SK-N-SH (cell line): ENCODE measurements around the gene NEURL1. TPM values are rescaled to one million over a fixed set of nuclear protein-coding genes. Genes with fewer than 3 reads are reported as not detected.

Experiments
- CTCF ChIA-PET: fragments of 300-600, 350-600 bp; formaldehyde crosslinking; extraction: SDS; loops from one replicate; lab custom pipeline; 2021; lab: Yijun Ruan, JAX
- POLR2A ChIA-PET: fragments of 350-600 bp; sonication (Branson Sonifier 250); formaldehyde crosslinking; extraction: SDS; loops from one replicate; lab custom pipeline; 2020; ENCODE audit warnings: antibody characterized with exemption, inconsistent platforms; lab: Yijun Ruan, JAX
- DNase-seq: peaks from one replicate; pipeline ENCODE4 v3.0.0; 2012
- H2AFZ ChIP-seq: fragments of 200-600 bp; sonication (generic); 2 replicates; pipeline ENCODE4 v1.8.1; 2016; ENCODE audit warnings: antibody characterized with exemption, mild to moderate bottlenecking, low read depth
- H3F3A ChIP-seq: fragments of 200-600 bp; sonication (generic); replicated peaks from 2 replicates; pipeline ENCODE3; 2016; ENCODE audit warnings: antibody characterized with exemption, mild to moderate bottlenecking; ENCODE audit not compliant: insufficient read depth
- H3K27ac ChIP-seq, 2 experiments: fragments of 200-500 bp in 1 of 2; fragments of 200-600 bp in 1 of 2; sonication (Bioruptor generic) in 1 of 2; sonication (generic), shearing (Covaris generic) in 1 of 2; 2 replicates each; pipeline versions ENCODE4 v1.5.1 to v1.6.1; 2014 to 2016; ENCODE audit warnings: low read depth in 2 of 2, inconsistent platforms in 1 of 2, low read length in 1 of 2, mild to moderate bottlenecking in 1 of 2, mixed read lengths in 1 of 2
- H3K27me3 ChIP-seq: fragments of 200-600 bp; sonication (generic), shearing (Covaris generic); 2 replicates; pipeline ENCODE4 v1.6.1; 2016; ENCODE audit warnings: mixed run types; ENCODE audit not compliant: insufficient read depth
- H3K36me3 ChIP-seq, 2 experiments: fragments of 200-500 bp in 1 of 2; fragments of 200-600 bp in 1 of 2; sonication (Bioruptor generic) in 1 of 2; sonication (generic) in 1 of 2; replicated peaks in 1 of 2; 2 replicates each; pipeline versions ENCODE3 to v1.5.1; 2014 to 2016; ENCODE audit warnings: low read length in 1 of 2, mild to moderate bottlenecking in 1 of 2; ENCODE audit not compliant: insufficient read depth in 2 of 2, control insufficient read depth in 1 of 2
- H3K4me1 ChIP-seq, 2 experiments: fragments of 200-500 bp in 1 of 2; fragments of 200-600 bp in 1 of 2; sonication (Bioruptor generic) in 1 of 2; sonication (generic), shearing (Covaris generic) in 1 of 2; 2 replicates each; pipeline versions ENCODE4 v1.5.1 to v1.6.1; 2014 to 2016; ENCODE audit warnings: low read depth in 1 of 2, low read length in 1 of 2, mixed run types in 1 of 2; ENCODE audit not compliant: insufficient read depth in 2 of 2, control insufficient read depth in 1 of 2
- H3K4me2 ChIP-seq: fragments of 200-600 bp; sonication (generic), shearing (Covaris generic); 2 replicates; pipeline ENCODE4 v1.6.1; 2017; ENCODE audit warnings: mixed run types
- H3K4me3 ChIP-seq, 2 experiments: fragments of 200-500 bp in 1 of 2; fragments of 200-600 bp in 1 of 2; sonication (Bioruptor generic) in 1 of 2; sonication (generic), shearing (Covaris generic) in 1 of 2; 2 replicates each; pipeline versions ENCODE4 v1.5.1 to v1.8.1; 2014 to 2016; ENCODE audit warnings: low read depth in 2 of 2, inconsistent platforms in 1 of 2, low read length in 1 of 2, mild to moderate bottlenecking in 1 of 2, mixed read lengths in 1 of 2, moderate library complexity in 1 of 2
- H3K79me2 ChIP-seq: fragments of 200-600 bp; sonication (generic); 2 replicates; pipeline ENCODE4 v1.8.1; 2017; ENCODE audit warnings: mild to moderate bottlenecking; ENCODE audit not compliant: insufficient read depth
- H3K9ac ChIP-seq: fragments of 200-600 bp; sonication (generic); 2 replicates; pipeline ENCODE4 v1.6.1; 2017; ENCODE audit warnings: mixed run types
- H3K9me2 ChIP-seq: fragments of 200-600 bp; sonication (generic); 2 replicates; pipeline ENCODE4 v1.6.1; 2017; ENCODE audit warnings: mixed run types
- H3K9me3 ChIP-seq: fragments of 200-600 bp; sonication (generic); 2 replicates; pipeline ENCODE4 v1.6.1; 2017; ENCODE audit warnings: mixed run types, mild to moderate bottlenecking, moderate library complexity
- H4K20me1 ChIP-seq: fragments of 200-600 bp; sonication (generic); 2 replicates; pipeline ENCODE4 v1.6.1; 2017; ENCODE audit warnings: mild to moderate bottlenecking, mixed run types; ENCODE audit not compliant: insufficient read depth
- CTCF ChIP-seq: fragments of 200-600 bp; sonication (generic); IDR thresholded peaks from 2 replicates; pipeline ENCODE4 v1.6.1; 2017; ENCODE audit warnings: antibody characterized with exemption, mild to moderate bottlenecking, moderate library complexity
- EP300 ChIP-seq, 2 experiments: IDR thresholded peaks; 2 replicates each; pipeline versions ENCODE4 v1.4.0 to v1.6.1; 2012; ENCODE audit warnings: borderline replicate concordance in 1 of 2, low read depth in 1 of 2, low read length in 1 of 2
- FOSL2 ChIP-seq: IDR thresholded peaks from 2 replicates; pipeline ENCODE4 v1.4.0; 2012; ENCODE audit warnings: low read depth, mild to moderate bottlenecking, moderate library complexity, borderline replicate concordance
- FOXJ3 ChIP-seq: sonication (generic); formaldehyde crosslinking; IDR thresholded peaks from 2 replicates; pipeline ENCODE4 v1.5.1; 2020; ENCODE audit warnings: mild to moderate bottlenecking, missing genetic modification reagents
- GATA2 ChIP-seq: sonication (generic); formaldehyde crosslinking; IDR thresholded peaks from 2 replicates; pipeline ENCODE4 v1.5.0; 2020; ENCODE audit warnings: mild to moderate bottlenecking, missing genetic modification reagents
- JUND ChIP-seq: IDR thresholded peaks from 2 replicates; pipeline ENCODE4 v1.4.0; 2012
- MXI1 ChIP-seq: IDR thresholded peaks from 2 replicates; pipeline ENCODE4 v1.6.1; 2012; ENCODE audit warnings: mild to moderate bottlenecking, low read depth, low read length, improper control_type of control experiment
- NFIC ChIP-seq: IDR thresholded peaks from 2 replicates; pipeline ENCODE4 v1.4.0; 2012; ENCODE audit warnings: borderline replicate concordance
- POLR2AphosphoS5 ChIP-seq: IDR thresholded peaks from 2 replicates; pipeline ENCODE4 v1.6.1; 2012; ENCODE audit warnings: low read depth, low read length
- RCOR1 ChIP-seq: fragments of 150-350 bp; IDR thresholded peaks from 2 replicates; pipeline ENCODE4 v1.6.1; 2017; ENCODE audit warnings: antibody characterized with exemption, low read length
- RFX5 ChIP-seq: IDR thresholded peaks from 2 replicates; pipeline ENCODE4 v1.6.1; 2012; ENCODE audit warnings: mild to moderate bottlenecking, improper control_type of control experiment, low read length
- RXRA ChIP-seq: IDR thresholded peaks from 2 replicates; pipeline ENCODE4 v1.4.0; 2012; ENCODE audit warnings: low read depth, mild to moderate bottlenecking, borderline replicate concordance
- SIN3A ChIP-seq: IDR thresholded peaks from 2 replicates; pipeline ENCODE4 v1.6.1; 2012; ENCODE audit warnings: low read depth, mild to moderate bottlenecking, low read length, moderate library complexity, borderline replicate concordance
- SMC3 ChIP-seq: IDR thresholded peaks from 2 replicates; pipeline ENCODE4 v1.6.1; 2012; ENCODE audit warnings: low read depth, low read length, improper control_type of control experiment
- TCF12 ChIP-seq: IDR thresholded peaks from 2 replicates; pipeline ENCODE4 v1.4.0; 2012
- TEAD4 ChIP-seq: IDR thresholded peaks from 2 replicates; pipeline ENCODE4 v1.4.0; 2012; ENCODE audit warnings: mild to moderate bottlenecking, borderline replicate concordance; ENCODE audit not compliant: insufficient read depth
- USF1 ChIP-seq: IDR thresholded peaks from 2 replicates; pipeline ENCODE4 v1.4.0; 2012; ENCODE audit warnings: low read depth, borderline replicate concordance
- ZBTB33 ChIP-seq: IDR thresholded peaks from 2 replicates; pipeline ENCODE4 v1.4.0; 2012; ENCODE audit warnings: low read depth, borderline replicate concordance
- WGBS: methylation state at CpG from one replicate; pipeline ENCODE4 v1.1.6; 2017; ENCODE audit warnings: low lambda C conversion rate; 5-methylcytosine and 5-hydroxymethylcytosine counted together
- polyA plus RNA-seq, 3 experiments: library from polyadenylated mRNA; depleted of rRNA; stranded (reverse); fragments of >200 nt; gene quantifications; 2 replicates each; pipeline ENCODE4 v1.2.3, GENCODE V29; 2012

Gene NEURL1
- polyA plus RNA-seq, 1 of the 3 experiments (the other 2 are of a cell fraction): 0.05 TPM

- no peak for TF ChIP-seq SMC3
- TF ChIP-seq GATA2 (CRISPR knock-in tag): no peak
These were observed 126.2 kb downstream of the NEURL1 start (continued) for GRCh38 chr10:103619424-103620351.

GRCh38 chr10:103620352-103620740, 126.8 kb downstream of the NEURL1 start:
- no peak overlapping the region for H3K4me2 ChIP-seq
- H3K9ac ChIP-seq: no peak overlapping the region
- no peak overlapping the region for H3K4me3 ChIP-seq
- CTCF ChIA-PET: interaction anchor here (0.6 to 4.4 kb wide), 9 partner anchors 10 to 92 kb away, joined by 3 to 26 read pairs (median 4); no protein-coding TSS in a partner anchor
- H3F3A ChIP-seq: no peaks in the 10 kb centered on the region
- H4K20me1 ChIP-seq: no peaks in the 10 kb centered on the region
- TF ChIP-seq POLR2AphosphoS5 (no peak), CTCF (no peak), SIN3A (no peak), USF1 (no peak), FOSL2 (no peak), FOXJ3 (CRISPR knock-in tag) (no peak), SMC3 (no peak), MXI1 (no peak), NFIC (no peak), RFX5 (no peak), GATA2 (CRISPR knock-in tag) (no peak), RCOR1 (no peak), RXRA (no peak), ZBTB33 (no peak), TCF12 (no peak), TEAD4 (no peak), JUND (no peak), EP300 (IDR thresholded peaks at IDR 0.05; ENCODE audit: borderline replicate concordance in 1 of 2, low read depth in 1 of 2, low read length in 1 of 2) (no peak)
- no peaks in the 10 kb centered on the region for H3K79me2 ChIP-seq
- no peaks in the 10 kb centered on the region for H3K27me3 ChIP-seq
- H3K9me3 ChIP-seq: no peaks in the 10 kb centered on the region
- 96% methylated on average over 7 of the region's 7 CpGs for WGBS
- no peaks in the 10 kb centered on the region for H3K9me2 ChIP-seq
- POLR2A ChIA-PET: interaction anchor here (1.4 kb wide), 1 partner anchor 58 kb away, joined by 3 read pairs; no protein-coding TSS in a partner anchor
- H2AFZ ChIP-seq: no peak overlapping the region
- H3K4me1 ChIP-seq: peaks cover 6 to 99% of the 10 kb centered on the region in 2 experiments; a peak in 3 of 4 replicates
- peak overlapping the region in 1 of 2 experiments; percentile 99; a peak in 2 of 4 replicates for H3K27ac ChIP-seq
- peaks cover 0 to 2% of the 10 kb centered on the region in 2 experiments for H3K36me3 ChIP-seq
- no peak for DNase-seq
